ENCODE measurements around the gene C11orf91.

DNA sequence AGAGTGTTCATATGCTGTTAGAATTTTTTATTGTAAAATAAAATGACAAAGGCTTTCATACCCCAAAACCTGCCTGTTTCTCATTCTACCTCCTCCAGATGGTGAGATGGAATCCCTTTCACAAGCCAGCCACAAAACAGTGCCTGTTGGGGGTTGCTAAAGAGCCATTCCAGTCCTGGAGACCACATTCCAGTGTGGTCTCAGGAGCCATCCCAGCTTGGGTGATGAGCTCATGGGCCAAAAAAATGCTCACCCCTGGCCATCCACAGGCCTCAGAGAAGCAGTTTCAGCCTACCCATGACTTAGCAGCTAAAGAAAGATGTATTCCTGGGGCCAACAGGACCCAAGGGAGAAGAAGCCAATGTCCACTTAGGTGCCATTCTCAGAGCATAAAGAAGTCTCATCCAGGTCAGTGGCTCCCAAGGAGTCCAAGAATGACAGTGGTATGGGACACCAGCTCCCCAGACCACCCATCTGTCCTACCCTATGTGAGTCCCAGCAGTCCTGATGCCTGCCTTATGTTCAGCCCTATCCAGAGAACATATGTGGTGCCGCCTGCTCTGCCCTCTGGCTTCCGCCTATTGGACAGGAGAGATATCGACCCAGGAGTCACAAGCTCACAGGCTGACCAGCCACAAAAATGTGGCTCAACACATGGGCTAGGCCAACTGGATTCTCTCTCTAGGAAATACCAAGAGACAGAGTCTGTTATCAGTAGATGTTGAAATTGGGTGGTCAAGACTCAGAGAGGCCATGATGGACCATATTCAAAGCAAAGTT is 26.4 kb downstream of the C11orf91 start:
- TF ChIP-seq SP1 (IDR thresholded peaks at IDR 0.05): no peak
- TF ChIP-seq BHLHE40 (IDR thresholded peaks at IDR 0.05; ENCODE audit: borderline replicate concordance): no peak
- TF ChIP-seq FOXM1 (IDR thresholded peaks at IDR 0.05; ENCODE audit: borderline replicate concordance): no peak
- TF ChIP-seq FOXK2 (IDR thresholded peaks at IDR 0.05): no peak
- TF ChIP-seq ARNT (IDR thresholded peaks at IDR 0.05): no peak
- TF ChIP-seq L3MBTL2 (conservative IDR thresholded peaks at IDR 0.05): no peak
- no peak for TF ChIP-seq ELF4 (IDR thresholded peaks at IDR 0.05)
- no peak for TF ChIP-seq SUZ12 (IDR thresholded peaks at IDR 0.05)
- TF ChIP-seq CTBP1 (IDR thresholded peaks at IDR 0.05; ENCODE audit: borderline replicate concordance): no peak
- TF ChIP-seq HDGF (IDR thresholded peaks at IDR 0.05; ENCODE audit: borderline replicate concordance): no peak
- TF ChIP-seq TARDBP (IDR thresholded peaks at IDR 0.05): no peak
